Middle frontal gyrus (tissue), 1 donor: Measurements from ENCODE around the gene RGS7.
A peak's percentile ranks its signal among the peaks of the same experiment; 100 is the strongest.
"Not testable (repeated sequence)": the region's sequence is repeated elsewhere in the genome, so short reads cannot be mapped to it uniquely, and the experiment has no call there.

ENCODE experiments used
- DNase-seq: peaks from one replicate; pipeline ENCODE4 v3.0.0-alpha.2; 2015; ENCODE audit warnings: low spot score; ENCODE audit errors: extremely low spot score

Gene RGS7

GRCh38 chr1:241215203-241215602 lies 141.8 kb downstream of the RGS7 start:
- DNase-seq: no peak

DNA sequence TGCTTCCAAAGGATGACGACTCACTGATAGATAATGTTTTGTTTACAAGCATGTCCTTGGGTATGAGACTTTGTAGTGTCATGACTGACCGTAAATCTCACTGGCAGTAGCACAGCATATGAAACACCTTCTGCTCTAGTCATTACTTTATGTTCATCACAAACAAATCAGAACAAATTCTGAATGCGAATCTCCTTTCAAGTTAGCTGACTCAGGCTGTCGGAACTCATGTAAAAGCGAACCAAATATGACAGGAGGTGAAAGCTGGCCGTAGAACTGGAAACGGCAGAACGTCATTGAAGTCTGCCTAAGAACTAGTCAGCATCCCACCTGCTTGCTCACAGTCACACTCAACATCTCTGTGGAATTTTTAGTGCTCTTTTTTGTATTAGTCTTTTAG lies 143.9 kb downstream of the RGS7 start:
- no peak for DNase-seq

DNA sequence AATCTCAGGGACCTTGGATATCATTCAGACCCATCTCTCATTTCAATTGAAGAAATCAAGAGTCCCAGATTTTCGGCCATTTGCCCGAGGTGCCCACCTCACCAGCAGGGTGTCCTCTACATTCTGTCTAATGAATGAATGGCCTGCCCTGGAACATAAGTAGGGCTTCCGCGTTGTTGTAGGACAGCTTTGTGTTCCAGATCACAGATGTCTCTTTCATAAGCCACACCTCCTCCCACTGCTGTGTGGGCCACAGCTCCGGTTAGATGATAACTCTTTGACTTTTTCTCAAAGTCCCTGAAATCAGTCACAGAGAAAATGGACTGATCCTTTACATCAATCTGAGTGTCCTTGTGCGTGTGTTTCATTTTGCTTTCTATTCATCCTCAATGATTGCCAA lies 144.4 kb downstream of the RGS7 start:
- DNase-seq: no peak

- DNase-seq: no peak
These were observed 148.1 kb downstream of the RGS7 start for GRCh38 chr1:241208910-241209379.

- DNase-seq: no peak
These were observed 153.2 kb downstream of the RGS7 start for GRCh38 chr1:241203817-241204216.

DNA sequence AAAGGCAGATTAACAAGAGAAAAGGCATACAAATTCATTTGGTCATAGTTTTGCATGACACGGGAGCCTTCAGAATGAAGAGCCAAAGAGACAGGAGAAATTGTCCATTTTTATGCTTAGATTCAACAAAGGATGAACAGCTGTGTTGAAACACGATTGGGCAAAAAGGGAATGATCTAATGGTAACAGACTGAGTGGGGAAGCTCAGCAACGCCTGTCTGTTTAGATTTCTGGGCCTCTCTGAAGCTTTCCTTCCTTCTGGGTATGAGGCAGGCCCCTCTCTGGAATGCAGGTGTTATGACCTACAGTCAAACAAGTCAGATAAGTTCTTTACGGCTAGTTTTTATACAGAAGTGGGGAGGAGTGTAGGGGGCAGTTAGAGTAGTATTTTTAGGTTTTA lies 154.6 kb downstream of the RGS7 start:
- DNase-seq: no peak

- no peak for DNase-seq
These were observed 170.3 kb downstream of the RGS7 start for GRCh38 chr1:241186716-241187115.

DNA sequence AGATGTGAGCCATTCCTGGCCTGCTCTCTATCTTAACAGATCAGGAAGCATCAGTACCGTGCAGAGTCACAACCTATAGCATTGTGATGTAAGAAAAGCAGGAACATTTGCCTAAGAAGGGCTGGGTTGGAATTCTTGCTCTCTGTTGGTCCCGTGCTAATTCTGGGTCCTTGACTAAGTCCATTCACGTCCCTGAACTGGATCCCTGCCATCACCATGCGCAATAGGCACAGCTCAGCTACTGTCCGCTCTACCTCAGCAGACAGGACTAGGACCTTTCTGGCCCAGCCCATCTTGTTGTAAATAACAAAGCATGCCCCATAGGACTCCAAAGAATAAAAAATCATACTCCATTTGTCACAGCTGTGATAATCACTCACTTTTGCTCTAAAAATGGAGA lies 175.0 kb downstream of the RGS7 start:
- DNase-seq: no peak

GRCh38 chr1:241181471-241181870 lies 175.5 kb downstream of the RGS7 start:
- DNase-seq: no peak

DNA sequence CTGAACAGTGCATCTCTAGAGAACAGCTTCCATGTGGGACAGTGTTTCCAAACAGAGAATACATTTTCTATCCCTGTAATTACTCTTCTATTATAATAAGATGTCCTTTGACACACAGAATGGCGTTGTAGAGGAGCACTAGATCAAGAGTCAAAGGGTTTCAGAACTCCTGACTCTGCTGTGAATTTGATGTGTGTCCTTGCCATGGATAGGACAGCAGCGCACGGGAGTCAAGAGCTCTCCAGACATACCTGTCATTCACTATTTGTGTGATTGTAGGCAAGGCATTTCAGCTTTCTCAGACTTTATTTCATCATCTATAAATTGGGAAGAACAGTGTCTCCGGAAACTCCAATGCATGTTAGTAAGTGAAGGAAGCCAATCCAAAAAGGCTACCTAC lies 176.4 kb downstream of the RGS7 start:
- no peak for DNase-seq

DNA sequence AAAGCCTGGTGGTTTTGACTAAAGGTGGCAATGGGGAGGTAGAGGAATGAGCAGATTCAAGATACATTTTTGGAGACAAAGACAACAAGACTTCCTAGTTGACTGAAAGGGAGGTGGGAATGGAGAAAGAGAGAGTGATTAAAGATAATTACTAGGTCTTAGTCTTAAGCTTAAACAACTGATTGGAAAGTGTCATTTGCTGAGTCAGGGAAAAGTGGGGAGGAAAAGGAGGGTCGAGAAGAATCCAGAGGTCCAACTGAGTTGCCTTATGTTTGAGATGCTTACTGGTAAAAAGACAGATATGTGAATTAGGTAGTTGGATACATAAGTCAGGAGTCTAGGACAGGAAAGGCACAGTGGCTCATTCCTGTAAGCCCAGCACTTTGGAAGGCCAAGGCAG lies 179.3 kb downstream of the RGS7 start:
- no peak for DNase-seq

DNA sequence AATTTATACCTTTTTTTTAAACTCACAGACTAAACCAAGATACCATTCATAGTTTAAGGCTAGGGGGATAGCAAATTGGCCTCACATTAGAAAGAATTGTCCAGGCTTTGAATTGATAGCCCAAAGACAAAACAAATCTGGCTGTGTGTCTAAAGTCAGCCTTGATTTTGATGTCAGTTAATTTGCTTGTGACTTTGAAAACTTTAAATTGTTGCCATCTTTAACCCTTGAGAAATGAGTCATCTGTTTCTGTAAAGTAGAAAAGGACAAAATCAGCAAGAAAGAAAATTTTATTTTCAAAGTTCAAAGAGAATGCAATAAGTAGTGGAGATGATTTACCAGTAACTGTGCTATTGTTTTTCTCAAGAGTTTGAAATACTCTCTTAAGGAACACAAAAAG lies 184.5 kb downstream of the RGS7 start:
- no peak for DNase-seq

- peak; percentile 7 for DNase-seq
These were observed 185.0 kb downstream of the RGS7 start for GRCh38 chr1:241171991-241172390.

DNA sequence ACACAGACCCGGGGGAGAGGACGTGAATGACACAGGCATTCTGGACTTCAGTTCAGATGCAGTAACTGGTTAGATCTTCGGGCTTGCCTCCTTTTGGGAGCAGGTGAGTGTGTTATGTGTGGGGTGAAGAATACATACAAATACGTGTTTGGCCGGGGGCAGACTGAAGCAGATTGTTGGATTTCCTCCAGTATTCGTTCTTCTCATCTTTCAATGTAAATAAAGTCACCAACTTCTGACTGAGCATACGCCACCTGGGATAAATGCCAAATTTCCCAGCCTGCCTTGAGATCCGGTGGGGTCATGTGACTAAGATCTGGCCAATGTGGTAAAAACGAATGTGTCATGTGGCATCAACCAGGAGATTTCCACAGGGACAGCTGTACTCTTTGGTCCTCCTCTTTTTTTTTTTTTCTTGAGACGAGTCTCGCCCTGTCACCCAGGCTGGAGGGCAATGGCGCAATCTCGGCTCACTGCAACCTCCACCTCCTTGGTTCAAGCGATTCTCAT lies 189.8 kb downstream of the RGS7 start:
- no peak for DNase-seq

DNA sequence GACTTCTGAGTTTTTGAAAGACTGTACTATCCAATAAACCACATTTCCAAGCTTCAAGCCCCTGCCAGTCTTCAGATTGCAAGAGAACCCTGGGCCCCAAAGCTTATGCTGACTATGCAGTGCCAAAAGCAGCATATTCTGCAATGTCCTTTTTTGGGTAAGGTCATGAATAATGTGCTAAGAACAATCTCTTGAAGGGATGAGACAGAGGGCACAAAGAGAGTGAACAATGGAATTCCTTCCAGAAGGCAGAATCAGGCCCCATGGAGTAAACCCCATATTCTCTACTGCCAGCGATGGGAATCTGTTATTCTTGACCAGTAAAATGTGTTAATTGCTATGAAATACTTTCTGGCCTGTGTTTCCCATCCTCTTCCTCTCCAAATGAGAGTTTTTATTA lies 190.4 kb downstream of the RGS7 start:
- DNase-seq: no peak

GRCh38 chr1:241165256-241165655 lies 191.7 kb downstream of the RGS7 start:
- not testable (repeated sequence) for DNase-seq

GRCh38 chr1:241163363-241163762 lies 193.6 kb downstream of the RGS7 start:
- no peak for DNase-seq

DNA sequence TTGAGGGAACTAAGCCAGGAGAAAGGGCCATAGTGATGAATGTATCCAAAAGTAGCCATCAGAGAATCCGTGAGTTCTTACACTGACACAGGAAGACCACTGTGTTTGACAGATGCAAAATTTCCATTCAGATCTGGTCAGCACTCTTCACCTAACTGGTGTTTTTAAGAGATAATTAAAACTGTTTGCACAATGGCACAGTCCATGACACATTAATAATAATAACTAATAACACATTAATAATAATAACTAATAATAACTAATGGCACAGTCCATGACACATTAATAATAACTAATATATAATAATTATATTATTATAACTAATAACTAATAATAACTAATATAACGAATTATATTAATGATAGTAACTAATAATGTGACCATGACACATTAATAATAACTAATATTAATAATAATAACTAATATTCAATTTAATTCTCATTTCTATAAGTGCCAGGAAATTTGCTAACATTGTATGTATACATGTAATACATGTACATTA lies 195.8 kb downstream of the RGS7 start:
- DNase-seq: no peak

- DNase-seq: no peak
These were observed 199.6 kb downstream of the RGS7 start for GRCh38 chr1:241157435-241157834.

DNA sequence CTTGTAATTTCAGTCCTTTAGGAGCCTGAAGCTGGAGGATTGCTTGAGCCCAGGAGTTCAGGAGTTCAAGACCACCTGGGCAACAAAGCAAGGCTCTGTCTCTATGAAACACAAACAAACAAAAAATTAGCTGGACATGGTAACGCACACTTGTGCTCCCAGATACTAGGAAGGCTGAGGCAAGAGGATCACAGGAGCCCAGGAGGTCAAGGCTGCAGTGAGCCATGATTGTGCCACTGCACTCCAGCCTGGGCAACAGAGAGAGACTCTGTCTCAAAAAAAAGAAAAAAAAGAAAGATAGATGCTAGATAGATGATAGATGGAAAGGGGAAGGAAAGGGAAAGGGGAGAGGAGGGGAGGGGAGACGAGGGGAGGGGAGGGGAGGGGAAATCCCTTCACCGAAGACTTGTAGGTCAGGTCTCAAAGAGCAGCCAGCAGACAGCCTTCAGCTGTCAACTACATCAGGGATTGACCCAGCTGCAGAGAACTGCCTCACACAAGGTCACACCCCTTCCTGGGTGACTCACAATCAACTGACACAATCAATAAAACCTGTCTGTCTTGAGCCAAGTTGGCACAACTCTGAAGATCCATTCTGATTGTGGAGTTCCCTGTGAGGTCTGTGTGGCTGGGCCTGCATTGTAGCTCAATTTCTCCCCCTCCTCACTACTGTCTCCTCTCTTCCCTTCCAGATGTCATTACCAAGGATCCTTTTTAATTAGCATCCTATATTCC lies 200.6 kb downstream of the RGS7 start:
- DNase-seq: no peak

DNA sequence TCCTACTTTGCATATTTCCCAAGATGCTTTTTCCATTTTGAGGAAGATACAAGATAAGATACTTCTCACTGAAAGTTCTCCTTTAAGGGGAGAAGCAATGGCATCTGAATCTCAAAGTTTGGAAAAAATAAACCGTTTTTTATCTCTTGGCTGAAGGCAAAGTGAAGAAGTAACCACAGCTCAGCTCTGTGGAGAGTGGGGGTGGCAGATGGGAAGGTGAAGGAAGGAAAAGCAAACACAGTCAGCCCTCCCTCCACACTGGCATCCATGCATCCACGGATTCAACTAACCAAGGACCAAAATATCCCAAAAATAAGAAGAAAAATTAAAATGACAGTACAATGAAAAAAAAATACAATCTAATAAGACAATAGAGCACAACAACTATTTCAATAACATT lies 211.1 kb downstream of the RGS7 start:
- DNase-seq: no peak

- no peak for DNase-seq
These were observed 213.1 kb downstream of the RGS7 start for GRCh38 chr1:241143765-241144442.

DNA sequence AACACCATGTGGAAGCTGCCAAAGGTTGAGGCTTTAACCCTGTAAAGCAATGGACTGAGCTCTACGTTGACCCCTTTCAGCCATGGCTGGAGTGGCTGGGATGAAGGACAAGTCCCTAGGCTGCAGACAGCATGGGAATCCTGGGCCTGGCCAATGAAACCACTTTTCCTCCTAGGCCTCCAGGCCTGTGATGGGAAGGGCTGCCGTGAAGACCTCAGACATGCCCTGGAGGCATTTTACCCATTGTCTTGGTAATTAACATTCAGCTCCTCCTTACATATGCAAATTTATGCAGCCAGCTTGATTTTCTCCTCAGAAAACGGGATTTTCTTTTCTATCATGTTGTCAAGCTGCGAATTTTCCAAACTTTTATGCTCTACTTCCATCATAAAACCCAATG lies 214.5 kb downstream of the RGS7 start:
- no peak for DNase-seq
